DOHH2 (cell line): ENCODE measurements around the gene SOX11.

Experiments
- H3F3A ChIP-seq: fragments of 200-600 bp; sonication (generic), shearing (Covaris generic); 2 replicates; pipeline ENCODE4 v1.6.0; 2016; ENCODE audit warnings: antibody characterized with exemption, mild to moderate bottlenecking; ENCODE audit not compliant: control insufficient read depth, insufficient read depth
- H3K27ac ChIP-seq: fragments of 200-600 bp; sonication (generic); 2 replicates; pipeline ENCODE4 v1.5.1; 2014; ENCODE audit warnings: low read depth, mild to moderate bottlenecking, low read length, moderate library complexity
- H3K27me3 ChIP-seq: fragments of 200-600 bp; sonication (generic); 2 replicates; pipeline ENCODE4 v1.6.1; 2014; ENCODE audit warnings: mild to moderate bottlenecking, low read length, mixed read lengths; ENCODE audit not compliant: control insufficient read depth
- H3K36me3 ChIP-seq: fragments of 200-600 bp; sonication (generic); 2 replicates; pipeline ENCODE4 v1.6.1; 2014; ENCODE audit warnings: mild to moderate bottlenecking, low read length, moderate library complexity, mixed read lengths; ENCODE audit not compliant: control insufficient read depth
- H3K4me1 ChIP-seq: fragments of 200-600 bp; sonication (generic); 2 replicates; pipeline ENCODE4 v1.6.1; 2014; ENCODE audit warnings: mild to moderate bottlenecking, low read length, mixed read lengths; ENCODE audit not compliant: control insufficient read depth
- H3K4me2 ChIP-seq: fragments of 200-600 bp; sonication (generic); 2 replicates; pipeline ENCODE4 v1.6.0; 2014; ENCODE audit warnings: mild to moderate bottlenecking, low read length, moderate library complexity
- H3K4me3 ChIP-seq: fragments of 200-600 bp; sonication (generic); 2 replicates; pipeline ENCODE4 v1.5.1; 2014; ENCODE audit warnings: mild to moderate bottlenecking, low read length, mixed read lengths
- H3K79me2 ChIP-seq: fragments of 200-600 bp; sonication (generic); 2 replicates; pipeline ENCODE4 v1.6.1; 2014; ENCODE audit warnings: mild to moderate bottlenecking, low read length, mixed read lengths; ENCODE audit not compliant: control insufficient read depth
- H3K9me2 ChIP-seq: fragments of 200-600 bp; sonication (generic); replicated peaks from 2 replicates; pipeline ENCODE4 v1.6.1; 2014; ENCODE audit warnings: mild to moderate bottlenecking, low read length, mixed read lengths; ENCODE audit not compliant: control insufficient read depth
- H3K9me3 ChIP-seq: fragments of 200-600 bp; sonication (generic); 2 replicates; pipeline ENCODE4 v1.6.1; 2014; ENCODE audit warnings: antibody characterized with exemption, low read length, mixed read lengths; ENCODE audit not compliant: control insufficient read depth, insufficient read depth
- H4K20me1 ChIP-seq: fragments of 200-600 bp; sonication (generic); 2 replicates; pipeline ENCODE4 v1.6.0; 2014; ENCODE audit warnings: low read depth, mild to moderate bottlenecking, antibody characterized with exemption, low read length, moderate library complexity; ENCODE audit not compliant: control insufficient read depth, insufficient read depth
- EZH2phosphoT487 ChIP-seq: fragments of 200-600 bp; sonication (generic); IDR thresholded peaks from 2 replicates; pipeline ENCODE4 v1.6.1; 2017; ENCODE audit warnings: borderline replicate concordance, mild to moderate bottlenecking, antibody characterized with exemption, low read length, moderate library complexity, mixed read lengths
- TF ChIP-seq, protein P1 (sequence below): fragments of 200-600 bp; sonication (generic); IDR thresholded peaks from one replicate; pipeline ENCODE4 v1.5.1; 2014; ENCODE audit warnings: antibody characterized with exemption, mild to moderate bottlenecking, low read depth, low read length; ENCODE audit not compliant: poor library complexity, severe bottlenecking

The SOX11 gene

DNA sequence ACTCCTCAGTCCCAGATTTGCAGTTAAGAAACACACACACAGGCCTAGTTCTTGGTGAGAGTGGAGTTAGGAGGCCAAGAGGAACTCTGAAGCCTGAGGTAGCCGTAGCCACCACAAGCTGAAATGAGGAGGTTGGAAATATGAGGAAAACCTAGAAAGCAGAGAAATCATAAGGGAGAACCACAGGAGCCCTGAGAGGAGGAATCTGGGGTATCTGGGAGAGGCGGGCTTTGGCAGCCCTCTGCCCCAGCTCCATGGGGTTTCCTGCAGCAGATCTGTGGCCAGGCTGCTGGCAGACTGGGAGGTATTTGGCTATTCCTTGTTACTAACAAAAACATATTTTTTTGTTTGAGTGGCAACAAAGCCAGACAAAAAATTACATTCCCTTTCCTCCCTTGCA is 11.0 kb downstream of the SOX11 start:
- Histone ChIP-seq H3K27ac (no peak overlapping the region), H3F3A (no peaks in the 10 kb centered on the region), H3K36me3 (no peaks in the 10 kb centered on the region), H3K79me2 (no peaks in the 10 kb centered on the region), H3K9me2 (no peaks in the 10 kb centered on the region), H3K4me3 (no peak overlapping the region), H4K20me1 (no peaks in the 10 kb centered on the region), H3K4me2 (no peak overlapping the region), H3K27me3 (no peaks in the 10 kb centered on the region), H3K9me3 (no peaks in the 10 kb centered on the region), H3K4me1 (no peaks in the 10 kb centered on the region)
- TF ChIP-seq EZH2phosphoT487 = no peak
- TF ChIP-seq, protein P1, sequence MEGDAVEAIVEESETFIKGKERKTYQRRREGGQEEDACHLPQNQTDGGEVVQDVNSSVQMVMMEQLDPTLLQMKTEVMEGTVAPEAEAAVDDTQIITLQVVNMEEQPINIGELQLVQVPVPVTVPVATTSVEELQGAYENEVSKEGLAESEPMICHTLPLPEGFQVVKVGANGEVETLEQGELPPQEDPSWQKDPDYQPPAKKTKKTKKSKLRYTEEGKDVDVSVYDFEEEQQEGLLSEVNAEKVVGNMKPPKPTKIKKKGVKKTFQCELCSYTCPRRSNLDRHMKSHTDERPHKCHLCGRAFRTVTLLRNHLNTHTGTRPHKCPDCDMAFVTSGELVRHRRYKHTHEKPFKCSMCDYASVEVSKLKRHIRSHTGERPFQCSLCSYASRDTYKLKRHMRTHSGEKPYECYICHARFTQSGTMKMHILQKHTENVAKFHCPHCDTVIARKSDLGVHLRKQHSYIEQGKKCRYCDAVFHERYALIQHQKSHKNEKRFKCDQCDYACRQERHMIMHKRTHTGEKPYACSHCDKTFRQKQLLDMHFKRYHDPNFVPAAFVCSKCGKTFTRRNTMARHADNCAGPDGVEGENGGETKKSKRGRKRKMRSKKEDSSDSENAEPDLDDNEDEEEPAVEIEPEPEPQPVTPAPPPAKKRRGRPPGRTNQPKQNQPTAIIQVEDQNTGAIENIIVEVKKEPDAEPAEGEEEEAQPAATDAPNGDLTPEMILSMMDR = no peak

DNA sequence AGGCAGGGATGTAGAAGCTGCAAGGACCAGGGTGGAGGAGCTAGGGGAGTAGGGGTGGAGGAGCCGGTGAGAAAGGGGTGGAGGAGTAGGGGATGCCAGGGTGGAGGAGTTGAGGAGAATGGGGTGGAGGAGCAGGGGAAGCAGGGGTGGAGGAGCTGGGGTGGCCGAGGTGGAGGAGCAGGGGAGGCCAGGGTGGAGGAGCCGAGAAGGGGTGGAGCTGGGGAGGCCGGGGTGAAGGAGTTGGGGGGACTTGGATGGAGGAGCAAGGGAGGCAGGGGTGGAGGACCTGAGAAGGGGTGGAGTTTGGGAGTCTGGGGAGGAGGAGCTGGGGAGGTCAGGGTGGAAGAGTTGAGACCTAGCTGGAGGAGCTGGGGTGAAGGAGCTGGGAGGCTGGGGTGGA is 13.3 kb downstream of the SOX11 start:
- Histone ChIP-seq H3K27ac (no peak overlapping the region), H3K4me3 (no peak overlapping the region), H3K4me2 (no peak overlapping the region), H3K79me2 (no peaks in the 10 kb centered on the region), H3F3A (no peaks in the 10 kb centered on the region), H4K20me1 (no peaks in the 10 kb centered on the region), H3K36me3 (no peaks in the 10 kb centered on the region), H3K9me2 (no peaks in the 10 kb centered on the region), H3K4me1 (no peaks in the 10 kb centered on the region), H3K27me3 (no peaks in the 10 kb centered on the region), H3K9me3 (no peaks in the 10 kb centered on the region)
- no peak for TF ChIP-seq EZH2phosphoT487
- TF ChIP-seq, protein P1 = no peak

DNA sequence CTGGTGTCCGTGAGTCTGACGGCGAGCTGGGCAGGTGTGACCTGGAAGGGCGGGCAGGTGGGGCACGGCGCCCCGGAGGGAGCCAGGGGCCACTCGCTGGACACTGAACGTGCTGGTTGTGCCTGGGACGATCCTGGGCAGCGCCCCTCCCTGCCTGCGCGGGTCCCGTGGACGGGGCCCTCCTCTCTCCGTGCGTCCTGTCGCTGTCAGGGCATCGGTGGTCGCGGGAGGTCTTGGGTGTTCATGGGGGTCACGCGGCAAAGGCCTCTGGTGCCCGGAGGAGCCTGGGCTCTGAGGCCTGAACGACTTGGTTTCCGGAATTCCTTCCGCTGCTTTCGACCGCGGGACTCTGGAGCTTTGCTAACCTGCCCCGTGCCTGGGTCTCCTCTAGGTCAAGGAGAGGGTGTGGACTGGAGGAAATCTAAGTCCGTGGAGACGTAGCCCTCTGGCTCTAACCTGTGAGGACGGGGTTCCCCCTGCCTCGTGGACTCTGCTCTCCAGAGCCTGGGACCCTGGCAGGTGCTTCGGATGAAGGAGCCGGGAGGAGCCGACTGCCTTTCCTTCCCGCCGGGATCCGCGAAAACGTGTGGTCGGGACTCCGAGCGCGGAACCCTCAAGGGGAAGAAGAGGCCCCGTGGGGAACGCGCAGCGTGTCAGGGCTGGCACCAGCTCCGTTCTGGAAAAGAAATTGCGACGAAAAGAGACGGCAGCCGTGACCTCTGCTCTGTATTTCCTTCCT is 14.7 kb downstream of the SOX11 start:
- Histone ChIP-seq H3F3A (no peaks in the 10 kb centered on the region), H4K20me1 (no peaks in the 10 kb centered on the region), H3K4me3 (no peak overlapping the region), H3K4me1 (no peaks in the 10 kb centered on the region), H3K27ac (no peak overlapping the region), H3K27me3 (no peaks in the 10 kb centered on the region), H3K9me2 (no peaks in the 10 kb centered on the region), H3K9me3 (no peaks in the 10 kb centered on the region), H3K4me2 (no peak overlapping the region), H3K36me3 (no peaks in the 10 kb centered on the region), H3K79me2 (no peaks in the 10 kb centered on the region)
- TF ChIP-seq EZH2phosphoT487 = no peak
- TF ChIP-seq, protein P1 = no peak
